ENCODE data around the gene DNAJB14. TPM values are rescaled to one million over a fixed set of nuclear protein-coding genes. Genes with fewer than 3 reads are reported as not detected.

Gene DNAJB14
- total RNA-seq, 1 donor from 2014 or later = 24.3 TPM

- TF ChIP-seq POLR2A (IDR thresholded peaks at IDR 0.05) = no peak
- TF ChIP-seq CTCF (IDR thresholded peaks at IDR 0.05) = no peak
- no peak for TF ChIP-seq POLR2AphosphoS5 (IDR thresholded peaks at IDR 0.05; ENCODE audit: insufficient read depth in 1 of 2, low read depth in 1 of 2)
- Histone ChIP-seq H3K27ac (no peak overlapping the region), H3K4me1 (no peaks in the 10 kb centered on the region), H3K36me3 (peaks cover 0 to 21% of the 10 kb centered on the region in 2 donors), H3K4me3 (no peak overlapping the region), H3K9me3 (no peaks in the 10 kb centered on the region), H3K27me3 (no peaks in the 10 kb centered on the region)
- intact Hi-C loops (cut with DNase I) = no loop called here
- DNase-seq (ENCODE audit: extremely low spot score in 2 of 2) = no peak
Observed at GRCh38 chr4:99921174-99921573, 25.2 kb downstream of the DNAJB14 start.

GRCh38 chr4:99918656-99919055, 27.8 kb downstream of the DNAJB14 start:
- TF ChIP-seq CTCF (IDR thresholded peaks at IDR 0.05) (no peak), POLR2A (IDR thresholded peaks at IDR 0.05) (no peak), POLR2AphosphoS5 (IDR thresholded peaks at IDR 0.05; ENCODE audit: insufficient read depth in 1 of 2, low read depth in 1 of 2) (no peak)
- H3K4me1 ChIP-seq = no peaks in the 10 kb centered on the region
- H3K4me3 ChIP-seq = no peak overlapping the region
- no peak overlapping the region for H3K27ac ChIP-seq
- intact Hi-C loops (cut with DNase I) = no loop called here
- DNase-seq (ENCODE audit: extremely low spot score in 2 of 2) = no peak
- H3K36me3 ChIP-seq = peaks cover 0 to 21% of the 10 kb centered on the region in 2 donors
- no peaks in the 10 kb centered on the region for H3K27me3 ChIP-seq
- H3K9me3 ChIP-seq = no peaks in the 10 kb centered on the region

- Histone ChIP-seq H3K27me3 (no peaks in the 10 kb centered on the region), H3K4me1 (no peaks in the 10 kb centered on the region), H3K27ac (no peak overlapping the region), H3K4me3 (no peak overlapping the region), H3K9me3 (no peaks in the 10 kb centered on the region), H3K36me3 (peaks cover 0 to 21% of the 10 kb centered on the region in 2 donors)
- DNase-seq (ENCODE audit: extremely low spot score in 2 of 2) = no peak
- intact Hi-C loops (cut with DNase I) = no loop called here
- TF ChIP-seq CTCF (IDR thresholded peaks at IDR 0.05) (no peak), POLR2A (IDR thresholded peaks at IDR 0.05) (no peak), POLR2AphosphoS5 (IDR thresholded peaks at IDR 0.05; ENCODE audit: insufficient read depth in 1 of 2, low read depth in 1 of 2) (no peak)
Observed at GRCh38 chr4:99917575-99917974, 28.8 kb downstream of the DNAJB14 start.

GRCh38 chr4:99915449-99915848, 31.0 kb downstream of the DNAJB14 start:
- Histone ChIP-seq H3K27ac (no peak overlapping the region), H3K9me3 (no peaks in the 10 kb centered on the region), H3K4me3 (no peak overlapping the region), H3K4me1 (no peaks in the 10 kb centered on the region), H3K27me3 (no peaks in the 10 kb centered on the region), H3K36me3 (peaks cover 0 to 18% of the 10 kb centered on the region in 2 donors)
- TF ChIP-seq POLR2A (IDR thresholded peaks at IDR 0.05) (no peak), POLR2AphosphoS5 (IDR thresholded peaks at IDR 0.05; ENCODE audit: insufficient read depth in 1 of 2, low read depth in 1 of 2) (no peak), CTCF (IDR thresholded peaks at IDR 0.05) (no peak)
- DNase-seq (ENCODE audit: extremely low spot score in 2 of 2) = no peak
- intact Hi-C loops (cut with DNase I) = no loop called here

GRCh38 chr4:99894998-99895397, 51.4 kb downstream of the DNAJB14 start:
- TF ChIP-seq POLR2AphosphoS5 (IDR thresholded peaks at IDR 0.05; ENCODE audit: insufficient read depth in 1 of 2, low read depth in 1 of 2) = no peak
- no peak for TF ChIP-seq POLR2A (IDR thresholded peaks at IDR 0.05)
- TF ChIP-seq CTCF (IDR thresholded peaks at IDR 0.05) = no peak
- H3K27me3 ChIP-seq = no peaks in the 10 kb centered on the region
- H3K4me3 ChIP-seq = peak overlapping the region; percentile 74 to 90
- H3K27ac ChIP-seq = peak overlapping the region; percentile 89
- no peaks in the 10 kb centered on the region for H3K9me3 ChIP-seq
- peaks cover 41% of the 10 kb centered on the region for H3K4me1 ChIP-seq
- no peak for DNase-seq (ENCODE audit: extremely low spot score in 2 of 2)
- no peaks in the 10 kb centered on the region for H3K36me3 ChIP-seq
- intact Hi-C loops (cut with DNase I) = loop anchor here (5.0 kb wide), 1 partner anchor 52 kb away; the partner anchor contains the start of gene DNAJB14
